HG03108 (cell line): ENCODE results near the gene SMURF1.
"Not testable (repeated sequence)": the region's sequence is repeated elsewhere in the genome, so short reads cannot be mapped to it uniquely, and the experiment has no call there.

ENCODE experiments used
- ATAC-seq: cut with Tn5 transposase; IDR thresholded peaks from one replicate; pipeline ENCODE4 v1.9.1; 2021; ENCODE audit warnings: moderate library complexity; ENCODE audit not compliant: unreplicated experiment

The SMURF1 gene

DNA sequence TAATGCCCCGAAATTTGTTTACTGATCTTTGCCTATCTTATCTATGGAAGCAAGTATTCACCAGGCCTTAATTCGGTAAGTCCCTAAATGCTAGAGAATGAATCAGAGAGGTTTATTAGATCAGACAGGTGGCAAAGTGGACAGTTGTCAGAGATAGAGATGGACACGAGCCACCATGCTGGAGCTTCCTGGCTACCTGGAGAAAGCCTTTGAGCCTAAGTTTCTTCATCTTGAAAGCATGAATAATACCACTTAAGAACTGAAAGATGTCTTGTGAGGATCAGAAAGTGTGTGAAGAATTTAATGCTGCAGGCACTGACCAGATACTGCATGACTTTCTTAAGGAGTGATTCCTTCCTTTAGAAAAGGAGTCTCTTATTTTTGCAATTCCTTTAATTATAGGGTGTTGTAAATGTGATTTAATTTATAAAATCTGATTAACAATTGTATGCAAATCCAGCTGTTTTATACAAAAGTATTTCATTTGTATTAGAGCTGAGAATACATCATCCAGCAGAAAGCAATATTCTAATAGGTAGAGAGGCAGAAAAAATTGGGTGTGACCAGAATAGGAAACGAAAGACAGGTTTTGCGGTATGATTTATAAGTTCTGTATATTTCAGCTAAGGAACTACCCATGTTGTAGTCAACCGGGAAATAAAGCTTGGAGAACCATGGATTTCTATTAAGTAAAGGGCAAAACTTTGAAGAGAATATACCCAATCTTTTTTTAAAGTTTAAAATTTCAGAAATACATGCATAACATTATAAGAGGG, 82.7 kb downstream of the SMURF1 start:
- no peak for ATAC-seq

DNA sequence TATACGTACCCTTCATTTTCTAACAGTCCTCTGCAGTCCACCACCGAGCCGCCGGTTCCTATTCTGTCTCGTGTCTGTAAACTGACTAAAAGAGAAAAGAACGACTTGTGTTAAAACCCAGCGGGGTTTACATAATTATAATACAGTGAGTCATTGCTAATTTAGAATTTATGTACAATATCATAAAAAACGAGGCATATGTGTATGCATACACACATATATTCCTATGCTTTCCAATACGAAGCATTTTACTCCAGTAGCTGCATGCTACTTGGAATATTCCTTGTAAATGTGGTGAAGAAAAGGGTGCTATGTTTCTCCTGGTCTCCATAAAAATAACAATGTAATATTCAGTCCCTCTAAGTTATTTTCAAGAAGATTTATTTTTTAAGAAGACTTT, 89.1 kb downstream of the SMURF1 start:
- no peak for ATAC-seq

DNA sequence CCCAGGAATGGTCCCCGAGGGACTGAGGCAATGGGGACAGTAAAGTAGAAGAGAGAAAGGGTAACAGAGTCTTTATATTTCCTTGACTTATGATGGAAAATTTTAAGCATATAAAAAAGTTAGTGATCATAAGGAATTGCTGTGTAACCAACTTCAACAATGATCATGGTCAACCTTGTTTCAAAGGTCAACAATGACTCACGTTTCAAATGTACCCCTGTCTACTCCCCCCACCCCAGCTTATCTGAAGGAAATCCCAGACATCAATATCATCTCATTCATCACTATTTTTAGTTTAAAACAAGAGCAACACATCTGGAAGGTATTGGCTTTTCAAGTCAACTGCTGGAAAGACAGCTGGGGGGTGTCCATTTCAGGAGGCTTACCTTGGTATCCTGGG, 92.9 kb downstream of the SMURF1 start:
- no peak for ATAC-seq

DNA sequence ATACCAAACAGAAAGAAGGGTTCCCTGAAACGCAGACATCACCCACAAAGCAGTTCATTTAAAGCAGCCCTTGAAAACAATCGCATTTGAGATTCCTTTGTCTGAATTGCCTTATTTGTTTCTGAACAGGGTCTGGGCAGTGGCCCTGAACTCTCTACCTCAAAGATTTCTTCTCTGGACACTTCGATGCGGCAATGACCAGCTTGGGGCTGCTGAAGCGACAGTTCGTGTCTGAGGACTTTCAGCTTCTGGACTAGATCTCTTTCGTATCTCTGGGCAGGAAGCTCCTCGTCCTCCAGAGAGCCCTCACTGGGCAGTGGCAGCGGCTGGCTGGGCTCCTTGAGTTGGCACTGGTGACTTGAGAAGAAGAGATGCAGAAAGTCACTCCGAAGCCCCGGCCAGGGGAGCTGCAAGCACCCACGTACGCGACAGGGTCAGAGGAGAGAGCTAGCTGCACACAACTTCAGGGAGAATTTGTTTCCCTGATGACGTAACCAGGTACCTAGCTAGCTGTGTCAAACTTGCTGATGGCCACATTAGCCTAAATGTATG, 96.3 kb downstream of the SMURF1 start:
- no peak for ATAC-seq

DNA sequence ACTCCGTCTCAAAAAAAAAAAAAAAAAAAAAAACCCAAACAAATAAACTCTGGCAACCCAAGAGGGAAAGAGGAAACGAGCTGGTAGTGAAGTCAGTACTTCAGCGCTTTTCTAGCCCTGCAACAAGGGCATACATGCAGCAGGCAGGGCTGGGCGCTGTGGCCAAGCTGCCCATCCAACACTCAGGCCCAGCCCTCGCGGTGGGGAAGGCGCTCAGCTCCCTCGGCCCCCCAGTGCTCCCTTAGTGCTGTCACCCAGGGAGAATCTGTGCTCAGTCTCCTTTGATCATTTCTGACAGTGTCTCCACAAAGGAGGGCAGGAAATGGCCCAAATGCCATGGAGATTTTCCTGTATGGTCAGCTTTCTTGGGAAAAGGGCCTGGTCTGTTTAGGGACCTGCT, 97.2 kb downstream of the SMURF1 start:
- no peak for ATAC-seq

DNA sequence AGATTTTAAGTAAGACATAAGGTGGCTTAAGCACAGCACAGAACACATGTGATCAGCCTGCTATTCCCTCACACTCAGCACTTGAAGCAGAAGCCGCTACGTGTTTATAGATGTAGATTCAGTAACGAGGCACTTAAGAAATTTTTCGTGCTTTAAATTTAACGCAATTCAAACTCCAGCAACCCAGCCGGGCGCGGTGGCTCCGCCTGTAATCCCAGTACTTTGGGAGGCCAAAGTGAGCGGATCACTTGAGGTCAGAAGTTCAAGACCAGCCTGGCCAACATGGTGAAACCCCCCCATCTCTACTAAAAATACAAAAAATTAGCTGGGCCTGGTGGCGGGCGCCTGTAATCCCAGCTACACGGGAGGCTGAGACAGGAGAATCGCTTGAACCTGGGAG, 97.6 kb downstream of the SMURF1 start:
- not testable (repeated sequence) for ATAC-seq

- not testable (repeated sequence) for ATAC-seq
These were observed 99.0 kb downstream of the SMURF1 start for GRCh38 chr7:99044858-99045257.

GRCh38 chr7:99042957-99043356, 101.0 kb downstream of the SMURF1 start:
- ATAC-seq, result no peak

- ATAC-seq, result no peak
These were observed 102.4 kb downstream of the SMURF1 start for GRCh38 chr7:99041526-99041925.

GRCh38 chr7:99040104-99040958, 103.6 kb downstream of the SMURF1 start:
- ATAC-seq, result no peak

- ATAC-seq, result no peak
These were observed 104.5 kb downstream of the SMURF1 start for GRCh38 chr7:99039384-99039891.

- ATAC-seq, result no peak
These were observed 105.6 kb downstream of the SMURF1 start for GRCh38 chr7:99038086-99038855.

DNA sequence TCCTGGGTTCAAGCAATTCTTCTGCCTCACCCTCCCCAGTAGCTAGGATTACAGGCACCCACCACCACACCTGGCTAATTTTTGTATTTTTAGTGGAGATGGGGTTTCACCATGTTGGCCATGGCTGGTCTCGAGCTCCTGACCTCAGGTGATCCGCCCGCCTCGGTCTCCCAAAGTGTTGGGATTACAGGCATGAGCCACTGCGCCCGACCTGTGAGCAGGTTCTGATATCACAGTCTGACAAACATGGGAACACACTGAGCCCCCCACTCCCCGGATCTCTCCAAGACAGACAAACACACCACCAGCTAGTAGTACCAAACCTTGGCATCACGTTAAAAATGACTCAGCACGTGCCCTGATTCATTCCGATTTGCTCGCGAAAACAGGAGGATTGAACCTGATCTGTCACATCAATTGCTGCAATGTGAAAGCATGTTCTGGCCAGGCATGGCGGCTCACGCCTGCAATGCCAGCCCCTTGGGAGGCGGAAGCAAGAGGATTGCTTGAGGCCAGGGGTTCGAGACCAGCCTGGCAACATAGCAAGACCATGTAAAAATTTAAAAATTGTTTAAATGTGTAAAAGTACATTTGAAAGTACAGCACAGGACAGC, 106.5 kb downstream of the SMURF1 start:
- no peak for ATAC-seq

DNA sequence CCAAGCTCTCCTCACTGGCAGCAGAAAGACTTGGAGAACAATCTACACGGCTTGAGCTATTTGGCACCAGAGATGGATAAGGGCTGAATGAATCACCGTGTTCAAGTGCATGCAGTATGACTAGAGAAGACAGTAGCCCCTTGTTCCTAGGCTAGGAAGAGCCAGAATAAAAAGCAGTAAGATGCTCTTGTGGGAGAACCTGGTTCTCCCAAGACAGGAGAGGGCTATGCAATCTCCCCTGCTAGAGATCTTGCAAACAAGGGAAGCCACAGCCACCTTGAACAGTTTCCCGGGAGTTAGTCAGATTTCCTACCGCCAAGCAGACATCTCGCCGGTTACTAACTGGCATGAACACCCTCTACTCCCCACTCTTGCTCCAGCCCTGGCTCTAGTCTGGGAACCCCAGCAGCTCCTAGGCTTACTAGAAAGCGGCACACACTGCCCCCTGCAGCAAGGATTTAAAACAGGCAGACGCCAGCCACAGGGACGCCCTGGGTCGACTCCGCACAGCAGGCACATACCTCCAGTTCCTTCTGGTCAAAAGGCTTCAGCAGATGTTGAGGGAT, 107.3 kb downstream of the SMURF1 start:
- no peak for ATAC-seq

GRCh38 chr7:99035723-99036545, 108.0 kb downstream of the SMURF1 start:
- ATAC-seq, result no peak

DNA sequence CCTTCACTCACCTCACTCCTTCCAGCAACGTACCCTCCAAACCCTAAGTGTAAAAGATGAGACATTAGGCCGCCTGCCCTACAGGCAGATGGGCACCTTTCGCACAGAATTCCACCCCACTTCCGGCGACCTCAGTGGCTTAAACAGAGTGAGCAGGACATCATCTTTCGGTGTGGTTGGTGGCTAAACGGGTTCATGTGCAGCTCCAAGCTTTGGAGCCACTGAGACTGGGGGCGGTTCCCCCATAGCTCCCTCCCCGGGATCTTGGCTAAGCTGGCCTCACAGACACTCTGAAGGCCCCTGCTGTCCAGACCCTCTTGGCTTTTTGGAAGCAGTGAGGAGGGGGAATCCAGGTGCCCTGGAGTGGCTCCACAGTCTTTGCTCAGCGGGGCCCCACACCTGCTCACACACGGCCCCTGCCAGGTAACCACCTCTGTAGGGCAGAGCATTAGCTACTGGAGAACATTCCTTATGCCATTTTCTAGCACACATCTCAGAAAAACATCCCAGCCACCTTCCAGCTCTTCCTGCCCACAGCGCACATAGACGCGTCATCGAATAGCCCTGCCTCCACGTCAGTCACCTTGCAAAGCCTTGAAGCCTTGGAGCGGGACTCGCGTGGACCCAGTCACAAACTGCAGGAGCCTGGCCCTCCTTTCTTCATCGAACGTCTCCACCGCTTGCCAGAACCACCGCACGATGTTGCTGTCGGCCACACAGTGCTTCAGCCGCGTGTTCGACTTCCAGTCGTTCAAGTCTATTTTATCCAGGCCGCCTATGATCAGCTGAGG, 108.8 kb downstream of the SMURF1 start:
- ATAC-seq, result no peak

- no peak for ATAC-seq
These were observed 110.1 kb downstream of the SMURF1 start for GRCh38 chr7:99033765-99034164.

- ATAC-seq, result no peak
These were observed 111.0 kb downstream of the SMURF1 start for GRCh38 chr7:99032928-99033327.
